IMR-90 (cell line): Measurements from ENCODE around the gene TFIP11. TPM values are rescaled to one million over a fixed set of nuclear protein-coding genes. Genes with fewer than 3 reads are reported as not detected.

Experiments used
- ATAC-seq: fragments of 200-7000 bp; cut with Tn5 transposase; 2 replicates; pipeline ENCODE4 v1.9.1; 2020; ENCODE audit warnings: low read depth, mild to moderate bottlenecking, moderate library complexity
- BruUV-seq: library from RNA; stranded (reverse); fragments of 400-500 nt; replicated peaks from 2 replicates; lab custom pipeline; 2021; lab: Mats Ljungman, UMichigan
- CTCF ChIA-PET: fragments of 300-600 bp; formaldehyde crosslinking; extraction: SDS; loops from one replicate; lab custom pipeline; 2021; ENCODE audit warnings: antibody characterized with exemption; lab: Yijun Ruan, JAX
- POLR2A ChIA-PET: fragments of 300-600 bp; sonication (Branson Sonifier 250); formaldehyde crosslinking; loops from one replicate; lab custom pipeline; 2022; ENCODE audit warnings: antibody characterized with exemption; ENCODE audit not compliant: unreplicated experiment; lab: Charles Lee
- DNase-seq: peaks from one replicate; pipeline ENCODE4 v3.0.0; 2013
- H2AFZ ChIP-seq: replicated peaks from 2 replicates; pipeline ENCODE3; 2013; ENCODE audit warnings: low read length, mild to moderate bottlenecking; ENCODE audit not compliant: poor library complexity
- H2AK5ac ChIP-seq: 2 replicates; pipeline ENCODE4 v1.6.1; 2013; ENCODE audit warnings: low read depth, low read length, inconsistent platforms
- H2AK9ac ChIP-seq: replicated peaks from 2 replicates; pipeline ENCODE3; 2013; ENCODE audit warnings: mild to moderate bottlenecking, low read depth, low read length, moderate library complexity; ENCODE audit not compliant: poor library complexity
- H2BK120ac ChIP-seq: 2 replicates; pipeline ENCODE4 v1.6.1; 2013; ENCODE audit warnings: low read depth, low read length, inconsistent platforms
- H2BK15ac ChIP-seq: 3 replicates; pipeline ENCODE4 v1.6.1; 2013; ENCODE audit warnings: low read depth, low read length, inconsistent platforms
- H2BK20ac ChIP-seq: 2 replicates; pipeline ENCODE4 v1.6.1; 2013; ENCODE audit warnings: low read depth, mild to moderate bottlenecking, inconsistent platforms, low read length, moderate library complexity
- H2BK5ac ChIP-seq: 2 replicates; pipeline ENCODE4 v1.6.1; 2013; ENCODE audit warnings: mild to moderate bottlenecking, low read depth, low read length, inconsistent platforms; ENCODE audit not compliant: poor library complexity, severe bottlenecking
- H3K14ac ChIP-seq: replicated peaks from 2 replicates; pipeline ENCODE4 v1.6.1; 2013; ENCODE audit warnings: low read depth, low read length, inconsistent platforms
- H3K18ac ChIP-seq: 2 replicates; pipeline ENCODE4 v1.6.1; 2013; ENCODE audit warnings: low read depth, low read length, control low read depth
- H3K23ac ChIP-seq: 2 replicates; pipeline ENCODE4 v1.6.1; 2013; ENCODE audit warnings: low read depth, low read length, inconsistent platforms
- H3K27ac ChIP-seq: 2 replicates; pipeline ENCODE4 v1.5.1; 2013; ENCODE audit warnings: mild to moderate bottlenecking, control low read depth, low read length; ENCODE audit not compliant: insufficient read depth
- H3K27me3 ChIP-seq: 2 replicates; pipeline ENCODE4 v1.6.1; 2013; ENCODE audit warnings: low read length; ENCODE audit not compliant: control insufficient read depth, insufficient read depth
- H3K36me3 ChIP-seq: 2 replicates; pipeline ENCODE4 v1.6.1; 2013; ENCODE audit warnings: low read length, mixed read lengths; ENCODE audit not compliant: control insufficient read depth, insufficient read depth
- H3K4ac ChIP-seq: 2 replicates; pipeline ENCODE4 v1.6.1; 2013; ENCODE audit warnings: low read depth, low read length, inconsistent platforms
- H3K4me1 ChIP-seq: 2 replicates; pipeline ENCODE4 v1.6.1; 2013; ENCODE audit warnings: low read length, mixed read lengths; ENCODE audit not compliant: control insufficient read depth, insufficient read depth
- H3K4me2 ChIP-seq: 2 replicates; pipeline ENCODE4 v1.6.1; 2013; ENCODE audit warnings: low read depth, mild to moderate bottlenecking, control low read depth, low read length, moderate library complexity
- H3K4me3 ChIP-seq: 2 replicates; pipeline ENCODE4 v1.5.1; 2013; ENCODE audit warnings: low read depth, mild to moderate bottlenecking, control low read depth, low read length, moderate library complexity; ENCODE audit not compliant: insufficient read depth
- H3K56ac ChIP-seq: 2 replicates; pipeline ENCODE4 v1.6.1; 2013; ENCODE audit warnings: low read length, inconsistent platforms; ENCODE audit not compliant: insufficient read depth; ENCODE audit errors: extremely low read depth
- H3K79me1 ChIP-seq, 2 experiments: 2 replicates each; pipeline ENCODE4 v1.6.1; 2013; ENCODE audit warnings: low read length in 2 of 2, inconsistent platforms in 1 of 2, low read depth in 1 of 2
- H3K9ac ChIP-seq: 2 replicates; pipeline ENCODE4 v1.6.1; 2013; ENCODE audit warnings: low read depth, low read length, control low read depth
- H3K9me1 ChIP-seq: 2 replicates; pipeline ENCODE4 v1.6.1; 2013; ENCODE audit warnings: low read length, inconsistent platforms; ENCODE audit not compliant: insufficient read depth
- H3K9me3 ChIP-seq: 2 replicates; pipeline ENCODE4 v1.6.1; 2013; ENCODE audit warnings: low read length; ENCODE audit not compliant: control insufficient read depth, insufficient read depth
- H4K20me1 ChIP-seq: 2 replicates; pipeline ENCODE4 v1.6.1; 2013; ENCODE audit warnings: low read length, inconsistent platforms; ENCODE audit not compliant: insufficient read depth
- H4K5ac ChIP-seq: 2 replicates; pipeline ENCODE4 v1.6.1; 2013; ENCODE audit warnings: mild to moderate bottlenecking, low read depth, low read length, control low read depth
- H4K8ac ChIP-seq, 2 experiments: 2 replicates each; pipeline ENCODE4 v1.6.1; 2013; ENCODE audit warnings: low read depth in 2 of 2, low read length in 2 of 2, control low read depth in 1 of 2, inconsistent platforms in 1 of 2
- H4K91ac ChIP-seq: 2 replicates; pipeline ENCODE4 v1.6.1; 2013; ENCODE audit warnings: low read depth, low read length, inconsistent platforms; ENCODE audit not compliant: insufficient read depth
- BHLHE40 ChIP-seq: fragments of 150-350 bp; IDR thresholded peaks from 2 replicates; pipeline ENCODE4 v1.6.1; 2016; ENCODE audit warnings: mild to moderate bottlenecking, low read depth, low read length
- CEBPB ChIP-seq: IDR thresholded peaks from 2 replicates; pipeline ENCODE4 v1.6.1; 2012; ENCODE audit warnings: low read depth, low read length, improper control_type of control experiment
- CHD1 ChIP-seq: IDR thresholded peaks from 2 replicates; pipeline ENCODE4 v1.6.1; 2012; ENCODE audit warnings: low read depth, low read length, improper control_type of control experiment
- CTCF ChIP-seq: conservative IDR thresholded peaks from 2 replicates; pipeline ENCODE4 v1.5.1; 2012; ENCODE audit warnings: mild to moderate bottlenecking, low read depth, low read length, improper control_type of control experiment
- ELK1 ChIP-seq: fragments of 150-350 bp; IDR thresholded peaks from 2 replicates; pipeline ENCODE4 v1.6.1; 2016; ENCODE audit warnings: low read depth, mild to moderate bottlenecking, low read length, moderate library complexity, borderline replicate concordance
- FOS ChIP-seq: fragments of 150-350 bp; IDR thresholded peaks from 2 replicates; pipeline ENCODE4 v1.6.1; 2016; ENCODE audit warnings: low read depth, low read length
- MAFK ChIP-seq: IDR thresholded peaks from 2 replicates; pipeline ENCODE4 v1.6.1; 2012; ENCODE audit warnings: low read depth, low read length, improper control_type of control experiment
- MAZ ChIP-seq: IDR thresholded peaks from 2 replicates; pipeline ENCODE4 v1.6.1; 2012; ENCODE audit warnings: low read depth, mild to moderate bottlenecking, low read length, improper control_type of control experiment, moderate library complexity, borderline replicate concordance
- MXI1 ChIP-seq: IDR thresholded peaks from 2 replicates; pipeline ENCODE4 v1.6.1; 2012; ENCODE audit warnings: low read depth, mild to moderate bottlenecking, low read length, moderate library complexity, borderline replicate concordance
- NFE2L2 ChIP-seq: fragments of 150-350 bp; IDR thresholded peaks from 2 replicates; pipeline ENCODE4 v1.6.1; 2016; ENCODE audit warnings: low read depth, mild to moderate bottlenecking, low read length
- POLR2A ChIP-seq: IDR thresholded peaks from 2 replicates; pipeline ENCODE4 v1.6.1; 2012; ENCODE audit warnings: mild to moderate bottlenecking, low read depth, low read length
- RAD21 ChIP-seq: IDR thresholded peaks from 2 replicates; pipeline ENCODE4 v1.6.1; 2012; ENCODE audit warnings: low read length, improper control_type of control experiment
- RCOR1 ChIP-seq: IDR thresholded peaks from 2 replicates; pipeline ENCODE4 v1.6.1; 2012; ENCODE audit warnings: mild to moderate bottlenecking, low read length, improper control_type of control experiment; ENCODE audit not compliant: insufficient replicate concordance
- RFX5 ChIP-seq: IDR thresholded peaks from 2 replicates; pipeline ENCODE4 v1.8.0; 2012; ENCODE audit warnings: low read depth, mild to moderate bottlenecking, low read length, moderate library complexity
- SMC3 ChIP-seq: fragments of 150-350 bp; IDR thresholded peaks from 2 replicates; pipeline ENCODE4 v1.6.1; 2016; ENCODE audit warnings: low read depth, mild to moderate bottlenecking, antibody characterized with exemption, low read length, moderate library complexity
- USF2 ChIP-seq: fragments of 150-350 bp; IDR thresholded peaks from 2 replicates; pipeline ENCODE4 v1.6.1; 2017; ENCODE audit warnings: mild to moderate bottlenecking, antibody characterized with exemption, low read length, low read depth
- WGBS, 2 experiments: methylation state at CpG; one replicate each; pipeline versions ENCODE4 v1.1.5 to v1.1.7; 2013; ENCODE audit warnings: missing lambda C conversion rate in 2 of 2; ENCODE audit not compliant: insufficient read length in 1 of 2; ENCODE audit errors: extremely low coverage in 2 of 2; 5-methylcytosine and 5-hydroxymethylcytosine counted together
- dilution Hi-C: fragments of 300-500 bp; cut with HindIII; formaldehyde crosslinking; loops from one replicate; pipeline ENCODE4 v1.14.3; 2018; ENCODE audit warnings: low sequenced_read_pairs; ENCODE audit not compliant: unreplicated experiment
- in situ Hi-C: fragments of 300-500 bp; cut with MboI; formaldehyde crosslinking; loops from 3 replicates; pipeline ENCODE4 v1.14.3; 2019; ENCODE audit warnings: low sequenced_read_pairs, inconsistent platforms, mixed read lengths
- intact Hi-C: fragments of 100-400 bp; cut with micrococcal nuclease; formaldehyde crosslinking; loops from 2 replicates; pipeline ENCODE4 v1.10.0; 2022
- polyA plus RNA-seq, 3 experiments: library from polyadenylated mRNA; depleted of rRNA; stranded (reverse); fragments of >200 nt; gene quantifications; 2 replicates each; pipeline ENCODE4 v1.2.3, GENCODE V29; 2012; ENCODE audit warnings: low replicate concordance in 1 of 3
- total RNA-seq: library from RNA; depleted of rRNA; stranded (reverse); fragments of >200 nt; gene quantifications from 2 replicates; pipeline ENCODE4 v1.2.3, GENCODE V29; 2012

Gene TFIP11
- total and polyA plus RNA-seq, 2 of the 4 experiments (the other 2 are of a cell fraction), result 22.5 to 43.2 TPM

GRCh38 chr22:26551568-26551967 lies 39.3 kb upstream of the TFIP11 start:
- H2AFZ ChIP-seq, result peak overlapping the region; percentile 12
- no peaks in the 10 kb centered on the region for H4K20me1 ChIP-seq
- WGBS, 2 experiments, result no CpG with 5 or more reads among the region's 2 CpGs
- ATAC-seq (no peak), DNase-seq (no peak)
- peak overlapping the region; percentile 98 for H4K91ac ChIP-seq
- peak overlapping the region; percentile 87 for H2BK15ac ChIP-seq
- H3K4me1 ChIP-seq, result peaks cover 23% of the 10 kb centered on the region
- TF ChIP-seq CHD1, result no peak
- TF ChIP-seq RFX5, result no peak
- no peak for TF ChIP-seq USF2
- TF ChIP-seq SMC3, result no peak
- TF ChIP-seq MAZ, result no peak
- TF ChIP-seq ELK1, result no peak
- TF ChIP-seq RCOR1, result no peak
- no peak for TF ChIP-seq FOS
- no peak for TF ChIP-seq MXI1
- no peak for TF ChIP-seq MAFK
- TF ChIP-seq POLR2A, result no peak
- no peak for TF ChIP-seq RAD21
- TF ChIP-seq BHLHE40, result no peak
- no peak for TF ChIP-seq CTCF
- no peak for TF ChIP-seq NFE2L2
- TF ChIP-seq CEBPB, result no peak
- peak overlapping the region; percentile 71; the same call in 1 of the 2 replicates for H3K56ac ChIP-seq
- peak overlapping the region; percentile 97 for H3K4ac ChIP-seq
- dilution Hi-C loops, result no loop called here
- peak overlapping the region; percentile 54 for H3K18ac ChIP-seq
- H2BK120ac ChIP-seq, result peak overlapping the region; percentile 91
- H2AK5ac ChIP-seq, result peak overlapping the region; percentile 95
- intact Hi-C loops, result no loop called here
- H3K4me2 ChIP-seq, result no peak overlapping the region
- in situ Hi-C loops, result no loop called here
- ChIA-PET POLR2A (interaction anchor here (0.7 kb wide), 1 partner anchor 56 kb away, joined by 7 read pairs; no protein-coding TSS in a partner anchor), CTCF (no interaction called here)
- H2AK9ac ChIP-seq, result peak overlapping the region; percentile 31
- peak overlapping the region; percentile 88 for H2BK5ac ChIP-seq
- H3K27me3 ChIP-seq, result no peaks in the 10 kb centered on the region
- BruUV-seq, result no TSS peak
- H2BK20ac ChIP-seq, result peak overlapping the region; percentile 90
- no peaks in the 10 kb centered on the region for H3K9me3 ChIP-seq
- peak overlapping the region; percentile 76 for H4K5ac ChIP-seq
- no peak overlapping the region for H3K4me3 ChIP-seq
- H3K36me3 ChIP-seq, result no peaks in the 10 kb centered on the region
- H3K9ac ChIP-seq, result 0 out of 2 replicates have a peak overlapping the region, but pooled peaks have one; percentile 6
- H3K14ac ChIP-seq, result peak overlapping the region; percentile 78
- H4K8ac ChIP-seq, result peak overlapping the region; percentile 77 to 93; a peak in 3 of 4 replicates
- H3K27ac ChIP-seq, result peak overlapping the region; percentile 23; the same call in 1 of the 2 replicates
- H3K79me1 ChIP-seq, result peaks cover 41 to 75% of the 10 kb centered on the region in 2 experiments
- H3K9me1 ChIP-seq, result peaks cover 38% of the 10 kb centered on the region
- peak overlapping the region; percentile 72; the same call in 1 of the 2 replicates for H3K23ac ChIP-seq
